Endothelial cell of umbilical vein (primary cell): Measurements from ENCODE around the gene TSR1. TPM values are rescaled to one million over a fixed set of nuclear protein-coding genes. Genes with fewer than 3 reads are reported as not detected.

Experiments used
- BruUV-seq: library from RNA; stranded (reverse); fragments of 400-500 nt; replicated peaks from 2 replicates; lab custom pipeline; 2021; lab: Mats Ljungman, UMichigan
- CTCF ChIA-PET: fragments of 300-600, 350-600 bp; sonication (Branson Sonifier 250); formaldehyde crosslinking; loops from one replicate; lab custom pipeline; 2021; ENCODE audit warnings: antibody characterized with exemption, inconsistent platforms; lab: Charles Lee
- POLR2A ChIA-PET: fragments of 300-600, 350-600 bp; sonication (Branson Sonifier 250); formaldehyde crosslinking; loops from one replicate; lab custom pipeline; 2021; ENCODE audit warnings: antibody characterized with exemption, inconsistent platforms; lab: Charles Lee
- DNase-seq: peaks from one replicate; pipeline ENCODE4 v3.0.0-alpha.2; 2011; ENCODE audit warnings: low read depth, low spot score
- FAIRE-seq: peaks from 2 replicates; lab custom pipeline; 2011; peaks lifted over from hg19 to GRCh38; lab: Jason Lieb, UNC
- H2AFZ ChIP-seq: 2 replicates; pipeline ENCODE4 v1.6.0; 2012; ENCODE audit warnings: low read depth, low read length, control low read depth, inconsistent platforms
- H3K27ac ChIP-seq: 2 replicates; pipeline ENCODE4 v1.5.1; 2011; ENCODE audit warnings: low read depth, mild to moderate bottlenecking, control low read depth, low read length, moderate library complexity; ENCODE audit not compliant: insufficient read depth
- H3K27me3 ChIP-seq, 2 experiments: 2 replicates each; pipeline versions ENCODE4 v1.6.0 to v1.6.1; 2011; ENCODE audit warnings: low read length in 2 of 2, mixed read lengths in 1 of 2; ENCODE audit not compliant: control insufficient read depth in 2 of 2, insufficient read depth in 2 of 2
- H3K36me3 ChIP-seq, 2 experiments: 2 replicates in 1 of 2; 3 replicates in 1 of 2; pipeline ENCODE4 v1.5.1; 2011; ENCODE audit warnings: low read length in 2 of 2, mild to moderate bottlenecking in 1 of 2, moderate library complexity in 1 of 2; ENCODE audit not compliant: control insufficient read depth in 2 of 2, insufficient read depth in 2 of 2; ENCODE audit errors: extremely low read depth in 1 of 2
- H3K4me1 ChIP-seq: 3 replicates; pipeline ENCODE4 v1.5.1; 2011; ENCODE audit warnings: mild to moderate bottlenecking, low read length; ENCODE audit not compliant: control insufficient read depth, insufficient read depth; ENCODE audit errors: extremely low read depth
- H3K4me2 ChIP-seq: 2 replicates; pipeline ENCODE4 v1.6.1; 2011; ENCODE audit warnings: low read length, control low read depth, mixed read lengths; ENCODE audit not compliant: insufficient read depth
- H3K4me3 ChIP-seq, 3 experiments: fragments of 200-600 bp in 1 of 3; sonication (generic), shearing (Covaris generic) in 1 of 3; replicated peaks in 1 of 3; 2 replicates each; pipeline ENCODE4 v1.5.1; 2011 to 2016; ENCODE audit warnings: control low read depth in 3 of 3, low read length in 3 of 3, mild to moderate bottlenecking in 2 of 3, inconsistent platforms in 1 of 3, low read depth in 1 of 3, moderate library complexity in 1 of 3; ENCODE audit not compliant: insufficient read depth in 1 of 3
- H3K79me2 ChIP-seq: 2 replicates; pipeline ENCODE4 v1.6.0; 2012; ENCODE audit warnings: low read length, inconsistent platforms; ENCODE audit not compliant: control insufficient read depth, insufficient read depth
- H3K9ac ChIP-seq: replicated peaks from 2 replicates; pipeline ENCODE3; 2011; ENCODE audit warnings: low read length, control low read depth; ENCODE audit not compliant: insufficient read depth; ENCODE audit errors: extremely low read depth
- H3K9me1 ChIP-seq: replicated peaks from 3 replicates; pipeline ENCODE4 v1.6.0; 2011; ENCODE audit warnings: mild to moderate bottlenecking, low read length; ENCODE audit not compliant: control insufficient read depth, insufficient read depth; ENCODE audit errors: extremely low read depth
- H3K9me3 ChIP-seq: replicated peaks from 2 replicates; pipeline ENCODE4 v1.5.1; 2012; ENCODE audit warnings: low read length, inconsistent platforms; ENCODE audit not compliant: control insufficient read depth, insufficient read depth
- H4K20me1 ChIP-seq: replicated peaks from 2 replicates; pipeline ENCODE3; 2011; ENCODE audit warnings: mild to moderate bottlenecking, low read length; ENCODE audit not compliant: control insufficient read depth, insufficient read depth; ENCODE audit errors: extremely low read depth
- CTCF ChIP-seq, 2 donors: IDR thresholded peaks; 1 replicate in 1 of 2; 2 replicates in 1 of 2; pipeline ENCODE4 v1.5.1; 2011; ENCODE audit warnings: low read length in 2 of 2, mild to moderate bottlenecking in 2 of 2, moderate library complexity in 2 of 2, control low read depth in 1 of 2, inconsistent platforms in 1 of 2, low read depth in 1 of 2; ENCODE audit not compliant: insufficient read depth in 1 of 2; ENCODE audit errors: extremely low read depth in 1 of 2
- EZH2 ChIP-seq: IDR thresholded peaks from 2 replicates; pipeline ENCODE4 v1.6.1; 2012; ENCODE audit warnings: borderline replicate concordance, low read depth, mild to moderate bottlenecking, moderate library complexity, low read length, inconsistent platforms; ENCODE audit not compliant: severe bottlenecking
- FOS ChIP-seq: IDR thresholded peaks from 2 replicates; pipeline ENCODE4 v1.6.1; 2011; ENCODE audit warnings: mild to moderate bottlenecking, low read length, moderate library complexity, borderline replicate concordance; ENCODE audit not compliant: insufficient read depth
- GATA2 ChIP-seq: IDR thresholded peaks from 2 replicates; pipeline ENCODE4 v1.7.0; 2011; ENCODE audit warnings: low read depth, mild to moderate bottlenecking, moderate library complexity, mixed read lengths, low read length; ENCODE audit not compliant: insufficient read length, insufficient read depth
- JUN ChIP-seq: IDR thresholded peaks from 2 replicates; pipeline ENCODE4 v1.6.1; 2011; ENCODE audit warnings: borderline replicate concordance, low read depth; ENCODE audit not compliant: insufficient read length, insufficient read depth
- MAX ChIP-seq: IDR thresholded peaks from 2 replicates; pipeline ENCODE4 v1.6.1; 2011; ENCODE audit not compliant: insufficient read depth, insufficient read length
- MYC ChIP-seq: IDR thresholded peaks from one replicate; pipeline ENCODE4 v1.6.1; 2011; ENCODE audit warnings: mild to moderate bottlenecking, low read depth, low read length
- POLR2A ChIP-seq: IDR thresholded peaks from 2 replicates; pipeline ENCODE4 v1.6.1; 2012; ENCODE audit warnings: low read depth, mild to moderate bottlenecking, control low read depth, low read length
- POLR2AphosphoS5 ChIP-seq: IDR thresholded peaks from 2 replicates; pipeline ENCODE4 v1.6.1; 2012; ENCODE audit warnings: low read depth, mild to moderate bottlenecking, control low read depth, low read length, moderate library complexity; ENCODE audit not compliant: insufficient read depth
- dilution Hi-C: fragments of 300-500 bp; cut with MboI; formaldehyde crosslinking; loops from one replicate; pipeline ENCODE4 v1.15.0; 2019; ENCODE audit warnings: low sequenced_read_pairs; ENCODE audit not compliant: extremely low pct_ligation_motif_present
- intact Hi-C: fragments of 100-400 bp; cut with micrococcal nuclease; formaldehyde crosslinking; loops from one replicate; pipeline ENCODE4 v1.10.0; 2022
- polyA plus RNA-seq, 4 experiments: library from polyadenylated mRNA; depleted of rRNA in 3 of 4; stranded (reverse) in 3 of 4; unstranded in 1 of 4; fragments of >200 nt; gene quantifications; 2 replicates each; pipeline versions ENCODE4 v1.2.1 to v1.2.3, GENCODE V29; 2011 to 2012; ENCODE audit warnings: missing spikeins in 1 of 4
- total RNA-seq: library from RNA; stranded (reverse); gene quantifications from 2 replicates; pipeline ENCODE4 v1.2.3, GENCODE V29; 2021

TSR1 gene
- total and polyA plus RNA-seq, 2 donors (not counting 3 experiments of a cell fraction or from before 2014, with no cell fraction given), result 6.2 to 39.9 TPM

GRCh38 chr17:2371183-2372130, 35.2 kb upstream of the TSR1 start:
- Histone ChIP-seq H3K79me2 (no peaks in the 10 kb centered on the region), H3K27me3 (no peaks in the 10 kb centered on the region), H2AFZ (no peak overlapping the region), H3K9ac (no peak overlapping the region), H3K27ac (no peak overlapping the region), H3K9me1 (no peaks in the 10 kb centered on the region), H4K20me1 (no peaks in the 10 kb centered on the region), H3K9me3 (no peaks in the 10 kb centered on the region), H3K4me3 (no peak overlapping the region), H3K36me3 (peaks cover 0 to 17% of the 10 kb centered on the region in 2 experiments), H3K4me2 (no peak overlapping the region), H3K4me1 (peaks cover 6% of the 10 kb centered on the region)
- TF ChIP-seq MAX, result no peak
- no peak for TF ChIP-seq JUN
- TF ChIP-seq CTCF (IDR thresholded peaks at IDR 0.05; ENCODE audit: extremely low read depth in 1 of 2, insufficient read depth in 1 of 2, low read depth in 1 of 2, low read length in 2 of 2), result no peak
- no peak for TF ChIP-seq GATA2
- TF ChIP-seq MYC, result no peak
- no peak for TF ChIP-seq EZH2
- no peak for TF ChIP-seq FOS
- TF ChIP-seq POLR2AphosphoS5, result no peak
- no peak for TF ChIP-seq POLR2A
- CTCF ChIA-PET, result interaction anchor here (0.9 to 6.4 kb wide), 4 partner anchors 11 to 44 kb away, joined by 3 to 47 read pairs (median 16); no protein-coding TSS in a partner anchor
- POLR2A ChIA-PET, result no interaction called here
- FAIRE-seq (no peak), DNase-seq (no peak)
- dilution Hi-C loops (no loop called here), intact Hi-C loops (no loop called here)
- BruUV-seq, result no TSS peak
